Right ventricle myocardium inferior (tissue), 1 donor: Measurements from ENCODE around the gene AKAP5. TPM values are rescaled to one million over a fixed set of nuclear protein-coding genes. Genes with fewer than 3 reads are reported as not detected.

Experiments
- ATAC-seq: fragments of 200-7000 bp; cut with Tn5 transposase; one replicate; pipeline ENCODE4 v1.9.1; 2020; ENCODE audit warnings: mild to moderate bottlenecking, moderate library complexity
- DNase-seq: peaks from one replicate; pipeline ENCODE4 v3.0.0; 2021; ENCODE audit errors: missing footprints
- intact Hi-C: fragments of 100-400 bp; cut with DNase I; formaldehyde crosslinking; loops from one replicate; pipeline ENCODE4 v1.11.0; 2022
- total RNA-seq: library from RNA; stranded (reverse); fragmentation: NEBNext Ultra II Directional; extraction: Animal tissue kit (Norgen Biotek cat#: 25700); gene quantifications from one replicate; pipeline ENCODE4 v1.2.1, GENCODE V29; 2021
- donor health status: DM: no; HTN: yes; CAD: no; lungs with severe emphysema.

AKAP5 gene
- total RNA-seq, 1 donor from 2014 or later: 0.16 TPM

GRCh38 chr14:64450255-64450654 lies 15.0 kb upstream of the AKAP5 start:
- DNase-seq (no peak), ATAC-seq (no peak)
- intact Hi-C loops: no loop called here

GRCh38 chr14:64454671-64455070 lies 10.6 kb upstream of the AKAP5 start:
- no peak for ATAC-seq
- intact Hi-C loops: no loop called here

DNA sequence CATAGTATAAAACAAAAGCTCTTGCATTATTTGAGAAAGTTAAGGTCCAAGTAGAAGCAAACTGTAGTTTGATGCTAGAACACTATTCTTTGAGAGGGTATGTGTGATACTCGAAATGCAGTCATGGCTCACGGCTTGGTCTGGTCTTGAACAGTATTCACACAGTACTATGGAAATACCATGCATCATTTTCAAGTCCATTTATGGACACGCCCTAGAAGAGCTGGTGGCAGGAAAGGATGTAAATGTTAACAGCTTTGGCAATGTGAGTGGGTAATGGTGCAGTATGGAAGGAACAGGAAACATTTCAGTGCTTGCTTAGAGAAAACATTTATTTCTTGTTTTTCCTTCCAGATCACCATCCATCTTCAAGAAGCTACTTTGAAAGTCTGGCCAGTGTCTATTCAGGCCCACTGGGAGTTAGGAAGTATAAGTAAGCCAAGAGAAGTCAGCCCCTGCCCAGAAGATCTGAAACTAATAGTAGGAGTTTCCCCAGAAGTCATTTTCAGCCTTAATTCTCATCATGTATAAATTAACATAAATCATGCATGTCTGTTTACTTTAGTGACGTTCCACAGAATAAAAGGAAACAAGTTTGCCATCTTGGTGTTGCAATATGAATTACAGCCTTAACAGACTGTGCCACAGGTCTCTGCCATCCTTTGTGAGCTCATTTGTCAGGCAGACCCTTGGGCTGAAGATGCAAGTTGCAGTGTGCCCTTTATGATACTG lies 5.7 kb upstream of the AKAP5 start:
- intact Hi-C loops: no loop called here
- ATAC-seq (no peak), DNase-seq (no peak)

More at GRCh38 chr14:64454671-64455070, 10.6 kb upstream of the AKAP5 start:
- no peak for DNase-seq

- intact Hi-C loops: no loop called here
- ATAC-seq (no peak), DNase-seq (no peak)
Measured at GRCh38 chr14:64461221-64461620, 4.1 kb upstream of the AKAP5 start.

DNA sequence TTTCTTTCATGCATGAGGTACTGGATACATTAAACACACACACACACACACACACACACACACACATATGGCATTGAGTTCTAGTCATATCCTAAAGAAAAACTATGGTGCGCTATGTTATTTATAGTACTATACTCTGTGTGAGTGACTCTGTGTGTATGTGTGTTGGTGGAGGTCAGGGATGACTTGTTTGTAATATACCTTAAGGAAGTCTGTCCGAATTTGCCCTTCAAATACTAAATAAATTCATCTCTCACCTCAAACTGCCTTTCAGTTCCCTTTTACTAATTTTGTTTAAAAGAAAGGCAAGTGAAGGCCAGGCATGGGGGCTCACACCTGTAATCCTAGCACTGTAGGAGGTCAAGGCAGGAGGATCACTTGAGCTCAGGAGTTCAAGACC lies 2.1 kb upstream of the AKAP5 start:
- DNase-seq (no peak), ATAC-seq (no peak)
- intact Hi-C loops: no loop called here

DNA sequence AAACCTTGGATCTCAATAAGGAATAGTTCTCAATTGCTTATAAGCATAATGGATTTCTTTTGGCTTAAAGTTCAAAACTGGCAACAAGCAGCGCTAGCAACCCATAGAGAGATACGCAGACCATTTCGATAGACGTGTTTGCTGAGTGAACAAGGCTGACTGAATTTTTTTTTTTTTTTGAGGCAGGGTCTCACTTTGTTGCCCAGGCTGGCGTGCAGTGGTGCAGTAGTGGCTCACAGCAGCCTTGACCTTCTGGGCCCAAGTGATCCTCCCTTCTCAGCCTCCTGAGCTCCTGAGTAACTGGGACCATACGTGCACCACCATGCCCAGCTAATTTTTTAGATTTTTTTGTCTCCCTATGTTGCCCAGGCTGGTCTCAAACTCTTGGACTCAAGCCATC lies 1.4 kb upstream of the AKAP5 start:
- intact Hi-C loops: no loop called here
- ATAC-seq (no peak), DNase-seq (no peak)

DNA sequence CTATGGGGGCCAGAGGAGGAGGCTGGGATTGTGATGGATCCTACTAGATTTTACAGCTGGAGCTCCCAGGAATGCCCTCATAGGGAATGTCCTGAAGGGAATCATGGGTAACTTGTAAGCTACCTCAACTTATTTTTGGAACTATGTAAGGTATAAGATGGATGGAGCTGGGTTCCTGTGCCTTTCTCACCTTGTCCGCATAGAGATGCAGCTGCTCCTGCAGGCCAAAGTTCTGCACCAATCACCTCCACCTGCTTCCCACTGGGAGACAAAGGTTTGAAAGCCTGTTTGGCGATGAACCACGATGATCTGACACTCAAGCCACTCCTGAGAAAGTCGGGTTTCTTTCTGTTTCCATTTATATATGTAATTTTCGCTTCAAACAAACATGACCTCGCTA lies 648 bp upstream of the AKAP5 start:
- DNase-seq: no peak
- ATAC-seq: no peak
- intact Hi-C loops: no loop called here

DNA sequence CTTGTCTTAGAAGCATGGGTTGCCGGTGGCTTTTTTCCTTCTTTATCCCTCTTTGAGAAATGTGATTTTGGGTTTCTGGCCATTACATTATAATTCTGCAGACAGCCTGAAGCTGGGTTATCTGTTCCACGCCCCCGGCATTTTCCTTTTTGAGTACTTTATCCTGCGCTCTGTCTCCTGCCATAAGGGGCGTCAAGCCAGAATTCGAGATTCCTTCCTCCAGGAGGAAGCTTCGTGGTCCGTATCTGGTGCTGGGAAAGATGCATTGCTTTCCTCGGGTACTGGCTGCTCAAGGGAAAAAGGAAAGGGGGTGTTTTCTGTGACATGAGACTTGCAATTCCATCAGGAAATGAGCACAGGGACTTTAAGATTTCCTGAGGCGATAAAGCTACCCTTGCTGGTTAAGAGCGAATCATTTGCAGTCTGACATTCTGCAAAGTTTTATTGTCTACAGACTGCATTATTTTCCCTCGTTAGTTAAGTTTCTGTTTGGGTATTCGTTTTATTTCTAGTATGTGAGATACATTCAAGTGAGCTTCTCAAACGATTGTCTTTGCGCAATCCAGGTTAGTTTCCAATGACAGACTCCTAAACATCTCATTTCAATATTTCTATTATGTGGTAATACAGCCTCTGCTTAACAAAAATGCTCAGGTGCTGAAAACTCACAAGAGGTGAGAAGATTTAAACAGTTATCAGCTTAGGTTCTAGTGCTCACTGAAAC lies 694 bp downstream of the AKAP5 start:
- intact Hi-C loops: no loop called here
- peak; percentile 55 for ATAC-seq
- no peak for DNase-seq

- intact Hi-C loops: no loop called here
- ATAC-seq: no peak
- no peak for DNase-seq
Measured at GRCh38 chr14:64467101-64467500, 1.8 kb downstream of the AKAP5 start.

GRCh38 chr14:64467566-64467965 lies 2.3 kb downstream of the AKAP5 start:
- no peak for ATAC-seq
- intact Hi-C loops: no loop called here
- no peak for DNase-seq

- DNase-seq (no peak), ATAC-seq (no peak)
- intact Hi-C loops: no loop called here
Measured at GRCh38 chr14:64468451-64468850, 3.2 kb downstream of the AKAP5 start.

DNA sequence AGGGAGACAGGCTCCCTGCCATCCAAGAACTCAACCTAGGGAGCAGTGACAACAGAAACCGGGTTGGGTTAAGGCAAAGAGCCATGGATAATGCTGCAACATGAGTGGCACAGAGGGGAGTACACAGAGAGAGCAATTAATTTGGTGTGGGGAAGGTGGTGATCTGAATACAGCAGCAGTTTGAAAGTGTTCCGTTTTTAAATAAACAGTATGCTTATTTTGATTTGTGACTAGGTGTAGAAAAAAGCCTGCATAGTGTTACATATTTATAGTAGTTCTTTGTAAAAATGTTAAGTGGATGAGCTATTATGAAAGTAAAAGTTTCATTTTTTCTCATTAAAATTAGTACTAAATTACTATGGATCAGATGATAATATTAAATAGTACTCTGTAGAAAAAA lies 8.7 kb downstream of the AKAP5 start:
- DNase-seq: no peak
- ATAC-seq: no peak
- intact Hi-C loops: loop anchor here (10.0 kb wide), 1 partner anchor 129 kb away; no protein-coding TSS in a partner anchor

- intact Hi-C loops: loop anchor here (5.0 to 10.0 kb wide), 2 partner anchors 42 to 130 kb away; no protein-coding TSS in a partner anchor
- DNase-seq (no peak), ATAC-seq (no peak)
Measured at GRCh38 chr14:64474698-64475097, 9.4 kb downstream of the AKAP5 start.

DNA sequence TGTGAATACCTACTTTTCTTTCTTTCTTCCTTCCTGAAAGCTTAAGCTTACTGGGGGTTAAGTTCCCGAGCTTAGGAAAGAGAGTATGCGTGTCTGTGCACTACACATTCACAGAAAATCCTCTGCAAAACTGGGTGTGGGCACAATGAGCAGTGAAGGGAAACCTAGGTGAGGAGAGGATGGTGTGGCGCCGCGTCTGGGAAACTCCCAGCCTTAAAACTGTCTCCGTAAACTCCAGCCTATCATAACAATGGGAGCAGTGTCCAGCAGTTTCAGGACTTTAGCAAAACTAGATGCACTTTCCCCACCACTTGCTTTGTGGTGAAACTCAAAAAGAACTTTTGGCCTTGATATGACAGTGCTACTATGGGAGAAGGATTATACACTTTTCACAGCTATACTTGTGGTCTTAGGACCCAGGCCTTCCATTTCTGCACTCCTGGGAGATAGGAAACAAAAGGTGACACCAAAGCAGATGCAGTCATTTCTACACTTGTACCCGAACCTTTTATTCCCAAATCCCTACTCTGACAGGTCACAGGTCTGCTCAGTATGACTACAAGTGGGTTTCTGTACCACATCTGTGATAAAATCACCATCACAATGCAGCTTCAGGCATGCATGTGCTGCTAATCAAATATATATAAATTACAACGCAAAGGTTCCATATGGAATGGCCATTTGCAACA lies 10.4 kb downstream of the AKAP5 start:
- DNase-seq (no peak), ATAC-seq (no peak)
- intact Hi-C loops: loop anchor here (5.0 to 10.0 kb wide), 2 partner anchors 43 to 131 kb away; no protein-coding TSS in a partner anchor

DNA sequence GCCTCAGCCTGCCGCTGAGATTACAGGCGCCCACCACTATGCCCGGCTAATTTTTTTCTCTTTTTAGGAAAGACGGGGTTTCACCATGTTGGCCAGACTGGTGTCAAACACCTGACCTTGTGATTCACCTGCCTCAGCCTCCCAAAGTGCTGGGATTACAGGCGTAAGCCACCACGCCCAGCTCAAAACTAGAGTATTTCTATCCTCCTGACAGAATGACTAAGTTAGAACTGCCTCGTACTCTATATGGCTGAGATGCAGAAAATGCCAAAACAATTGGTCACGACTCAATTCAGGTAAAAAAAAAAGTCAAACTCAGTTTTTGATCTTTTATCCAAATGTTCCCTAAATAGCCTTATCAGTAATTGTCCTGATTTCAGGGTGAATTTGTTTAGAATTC lies 11.1 kb downstream of the AKAP5 start:
- intact Hi-C loops: loop anchor here (5.0 to 10.0 kb wide), 2 partner anchors 44 to 132 kb away; no protein-coding TSS in a partner anchor
- ATAC-seq: no peak

DNA sequence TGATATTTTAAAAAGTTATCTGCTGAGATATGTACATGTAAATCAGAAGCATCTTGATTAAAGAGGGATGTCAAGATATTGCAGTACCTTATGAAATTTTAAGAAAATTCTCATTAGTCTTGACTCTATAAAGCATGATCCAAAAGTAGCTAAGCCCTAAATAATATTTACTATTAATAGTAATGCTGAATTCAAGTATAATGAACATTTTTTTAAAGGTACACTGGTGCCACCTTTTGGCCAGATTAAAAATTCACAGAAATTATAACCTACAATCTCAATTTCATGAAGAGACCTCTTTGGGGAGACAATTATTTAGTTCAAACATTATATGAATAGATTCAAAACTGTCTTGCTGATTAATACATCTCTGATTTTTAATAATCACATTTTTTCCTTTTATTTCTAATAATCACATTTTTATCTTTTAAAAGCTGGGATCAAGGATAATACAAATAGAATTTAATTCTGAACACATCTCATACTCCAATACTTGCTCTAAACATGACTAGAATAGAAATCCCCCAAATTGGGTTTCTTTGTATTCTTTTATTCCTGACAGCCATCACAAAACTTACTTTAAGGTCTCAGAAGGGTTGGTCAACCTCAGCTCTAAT lies 13.4 kb downstream of the AKAP5 start:
- no peak for ATAC-seq
- no peak for DNase-seq
- intact Hi-C loops: loop anchor here (5.0 to 10.0 kb wide), 2 partner anchors 46 to 134 kb away; no protein-coding TSS in a partner anchor

More for the DNA sequence above, 11.1 kb downstream of the AKAP5 start:
- no peak for DNase-seq

DNA sequence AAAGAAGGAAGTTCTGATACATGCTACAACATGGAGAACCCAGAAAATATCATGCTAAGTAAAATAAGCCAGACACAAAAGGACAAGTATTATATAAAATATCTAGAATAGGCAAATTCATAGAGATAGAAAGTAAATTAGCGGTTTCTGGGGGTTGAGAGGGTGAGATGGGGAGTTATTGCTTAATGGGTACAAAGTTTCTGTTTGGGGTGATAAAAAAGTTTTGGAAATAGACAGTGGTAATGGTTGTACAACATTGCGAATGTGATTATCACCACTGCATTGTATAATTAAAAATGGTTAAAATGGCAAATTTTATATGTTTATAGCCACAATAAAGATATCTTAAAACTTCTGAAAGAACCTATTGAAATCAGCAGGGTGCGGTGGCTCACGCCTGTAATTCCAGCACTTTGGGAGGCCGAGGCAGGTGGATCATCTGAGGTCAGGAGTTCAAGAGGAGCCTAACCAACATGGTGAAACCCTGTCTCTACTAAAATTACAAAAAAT lies 23.3 kb downstream of the AKAP5 start:
- intact Hi-C loops: no loop called here
- ATAC-seq (no peak), DNase-seq (no peak)

GRCh38 chr14:64491637-64492036 lies 26.3 kb downstream of the AKAP5 start:
- DNase-seq: no peak
- intact Hi-C loops: no loop called here
- ATAC-seq: no peak

DNA sequence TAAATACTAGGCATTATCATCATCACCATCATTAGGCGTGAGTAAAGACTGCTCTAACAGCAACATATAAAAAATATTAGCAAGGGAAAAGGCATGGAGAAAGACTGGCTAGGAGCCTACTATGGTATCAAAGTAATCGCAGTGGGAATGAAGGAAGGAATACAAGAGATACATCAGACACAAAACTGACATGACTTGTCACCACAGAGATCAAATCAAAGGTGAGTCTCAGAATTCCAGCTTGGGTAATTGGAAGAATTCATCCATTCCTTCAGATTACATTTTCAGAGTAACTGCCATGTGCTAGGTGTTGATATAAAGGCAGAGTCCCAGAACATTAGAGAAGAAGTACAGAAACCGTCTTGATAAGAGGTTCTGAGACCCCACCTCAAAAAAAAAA lies 28.2 kb downstream of the AKAP5 start:
- ATAC-seq: no peak
- intact Hi-C loops: no loop called here
- no peak for DNase-seq
